GM21515 (cell line): ENCODE results near the gene HADHB.
"Not testable (repeated sequence)": the region's sequence is repeated elsewhere in the genome, so short reads cannot be mapped to it uniquely, and the experiment has no call there.

Experiments used
- ATAC-seq: cut with Tn5 transposase; IDR thresholded peaks from one replicate; pipeline ENCODE4 v1.9.1; 2021; ENCODE audit not compliant: unreplicated experiment

The HADHB gene

DNA sequence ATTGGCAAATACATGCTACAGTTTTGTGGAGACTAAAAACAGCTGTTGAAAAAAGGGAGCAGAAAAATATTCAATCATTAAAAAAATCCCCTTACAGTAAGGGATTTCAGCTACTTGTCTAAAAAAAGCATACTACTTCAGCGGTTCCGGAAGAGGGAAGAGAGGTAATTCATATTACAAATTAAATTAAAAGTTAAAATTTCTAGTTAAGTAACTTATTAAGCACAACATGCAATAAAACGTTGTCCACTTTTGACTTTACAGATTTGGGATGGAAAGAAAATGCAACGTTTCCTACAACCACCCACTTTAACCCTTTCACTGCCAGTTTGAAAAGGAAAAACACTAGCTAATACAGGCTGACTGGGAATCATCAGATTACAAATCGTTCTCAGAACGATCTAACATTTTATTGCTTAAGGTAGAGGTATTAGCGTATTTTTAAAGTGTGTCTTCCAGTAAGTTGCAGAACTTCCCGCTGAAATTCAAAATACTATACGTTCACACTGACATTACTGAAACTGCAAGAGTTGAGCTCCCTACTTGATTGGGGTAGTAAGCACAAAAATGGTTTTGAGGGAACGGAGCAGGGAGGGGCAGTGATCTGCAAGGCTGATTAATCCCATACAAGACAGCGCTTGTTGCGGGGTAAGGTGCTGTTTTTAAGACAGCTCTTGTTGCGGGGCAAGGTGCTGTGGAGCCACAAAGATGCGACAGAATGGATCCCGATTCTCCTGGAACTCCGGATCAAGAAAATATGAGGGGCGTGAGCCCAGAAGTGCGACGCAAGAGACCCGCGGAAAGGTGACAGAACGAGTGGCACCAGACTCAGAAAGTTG lies 1.1 kb upstream of the HADHB start:
- no peak for ATAC-seq

GRCh38 chr2:26245231-26245732 lies 543 bp downstream of the HADHB start:
- ATAC-seq: peak; percentile 10

GRCh38 chr2:26245810-26246209 lies 1.1 kb downstream of the HADHB start:
- ATAC-seq: peak; percentile 44

DNA sequence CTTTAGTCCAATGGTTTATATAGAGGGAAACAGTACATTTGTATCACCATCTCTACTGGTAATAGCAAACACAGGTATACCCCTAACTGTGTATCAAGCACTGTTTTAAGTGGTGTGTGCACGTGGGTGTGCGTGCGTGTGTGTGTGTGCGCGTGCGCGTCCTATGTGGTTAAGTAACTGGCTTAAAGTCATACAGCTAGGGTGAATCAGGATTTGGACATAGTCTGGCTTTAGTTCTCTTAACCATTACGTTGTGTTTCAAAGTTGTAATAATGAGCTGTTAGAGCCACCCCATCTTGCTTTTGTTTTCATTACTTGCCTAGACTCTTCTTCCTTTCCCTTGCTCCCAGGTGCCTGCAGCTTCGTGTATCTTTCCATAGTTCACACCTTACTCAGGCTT lies 2.1 kb downstream of the HADHB start:
- ATAC-seq: no peak

GRCh38 chr2:26249625-26250024 lies 4.9 kb downstream of the HADHB start:
- ATAC-seq: no peak

- no peak for ATAC-seq
These were observed 7.2 kb downstream of the HADHB start for GRCh38 chr2:26251893-26252292.

DNA sequence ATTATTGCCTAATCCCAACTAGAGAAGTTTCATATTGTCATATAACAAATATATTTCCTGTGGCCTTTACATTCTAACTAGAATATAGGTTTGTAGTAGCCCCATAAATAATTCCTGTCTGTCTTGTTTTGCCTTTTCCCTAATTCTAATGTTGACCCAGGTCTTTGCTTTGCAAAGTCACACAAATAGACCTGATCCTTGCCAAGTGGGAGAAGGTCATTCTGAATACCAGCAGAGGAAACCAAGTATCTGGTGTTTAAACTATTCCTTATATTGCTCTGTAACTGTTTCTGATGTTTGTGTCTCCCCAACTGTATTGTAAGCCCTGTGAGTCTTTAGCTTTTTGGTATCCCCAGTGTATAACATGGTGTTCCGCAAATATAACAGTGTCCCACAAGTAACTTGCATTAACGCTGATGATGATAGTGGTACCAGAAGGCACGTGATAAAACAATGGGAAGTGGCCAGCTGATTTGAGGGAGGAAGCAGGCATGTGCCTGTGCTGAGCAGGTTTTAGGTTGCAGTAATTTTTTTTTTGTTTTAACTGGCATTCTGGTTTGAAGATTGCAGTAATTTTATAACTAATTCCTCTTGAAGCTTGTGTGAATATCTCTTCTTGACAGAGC lies 11.1 kb downstream of the HADHB start:
- no peak for ATAC-seq

DNA sequence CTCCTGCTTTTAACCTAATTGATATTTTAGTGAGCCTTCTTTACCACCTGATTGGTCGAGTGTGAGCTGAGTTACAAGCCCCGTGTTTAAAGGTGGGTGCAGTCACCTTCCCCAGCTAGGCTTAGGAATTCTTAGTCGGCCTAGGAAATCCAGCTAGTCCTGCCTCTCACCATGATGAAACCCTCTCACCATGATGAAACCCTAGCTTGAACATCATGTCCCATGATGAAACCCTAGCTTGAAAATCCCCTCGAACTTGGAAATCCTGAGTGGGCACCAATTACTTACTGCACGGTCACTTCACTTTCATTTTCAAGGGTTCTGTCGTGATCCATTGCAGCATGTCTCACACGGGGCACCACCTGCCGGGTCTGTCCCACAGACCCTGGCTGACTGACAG lies 14.1 kb downstream of the HADHB start:
- ATAC-seq: not testable (repeated sequence)

DNA sequence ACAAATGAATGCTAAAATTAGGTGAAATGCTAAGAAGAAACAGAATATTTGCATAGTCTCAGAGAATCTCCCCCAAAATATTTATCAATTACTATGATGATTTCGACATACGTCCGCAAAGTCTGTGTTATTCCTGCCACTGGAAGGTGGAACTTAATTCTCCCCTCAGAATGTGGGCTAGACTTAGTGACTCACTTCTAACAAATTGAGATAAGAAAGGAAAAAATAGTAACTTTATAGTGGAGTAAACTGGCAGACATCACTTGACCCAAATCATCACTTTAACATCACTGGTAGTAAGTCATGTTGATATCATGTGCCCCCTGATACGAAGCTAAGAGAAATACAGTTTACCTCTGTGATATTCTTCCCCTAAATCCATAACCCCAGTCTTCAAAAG lies 23.5 kb downstream of the HADHB start:
- no peak for ATAC-seq

GRCh38 chr2:26268670-26269385 lies 24.1 kb downstream of the HADHB start:
- ATAC-seq: not testable (repeated sequence)

DNA sequence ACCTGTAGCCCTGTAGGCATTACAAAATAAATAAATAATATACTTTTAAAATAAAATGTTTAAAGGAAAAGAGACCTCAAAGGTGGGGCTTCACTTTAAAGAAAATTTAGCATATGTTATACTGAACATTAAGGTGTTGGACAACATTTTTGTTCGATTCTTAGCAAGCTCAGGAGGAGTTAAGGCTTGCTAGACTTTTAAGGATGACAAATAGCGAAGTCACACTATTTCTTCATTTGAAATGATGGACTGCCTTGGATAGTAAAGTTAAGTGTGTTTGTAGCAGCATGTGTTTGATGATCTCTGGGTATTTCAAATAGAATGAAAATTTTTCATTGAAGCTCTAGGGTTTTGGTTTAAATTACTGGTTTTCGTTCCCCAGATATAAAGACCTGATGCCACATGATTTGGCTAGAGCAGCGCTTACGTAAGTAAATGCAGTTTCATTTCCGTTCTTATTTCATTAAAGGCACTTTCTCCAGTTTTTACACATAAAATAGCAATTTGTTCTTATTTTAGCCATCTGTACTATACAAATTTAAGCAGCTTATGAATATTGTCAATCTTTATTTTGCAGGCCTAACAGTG lies 24.9 kb downstream of the HADHB start:
- no peak for ATAC-seq

- no peak for ATAC-seq
These were observed 25.6 kb downstream of the HADHB start for GRCh38 chr2:26270373-26270772.

DNA sequence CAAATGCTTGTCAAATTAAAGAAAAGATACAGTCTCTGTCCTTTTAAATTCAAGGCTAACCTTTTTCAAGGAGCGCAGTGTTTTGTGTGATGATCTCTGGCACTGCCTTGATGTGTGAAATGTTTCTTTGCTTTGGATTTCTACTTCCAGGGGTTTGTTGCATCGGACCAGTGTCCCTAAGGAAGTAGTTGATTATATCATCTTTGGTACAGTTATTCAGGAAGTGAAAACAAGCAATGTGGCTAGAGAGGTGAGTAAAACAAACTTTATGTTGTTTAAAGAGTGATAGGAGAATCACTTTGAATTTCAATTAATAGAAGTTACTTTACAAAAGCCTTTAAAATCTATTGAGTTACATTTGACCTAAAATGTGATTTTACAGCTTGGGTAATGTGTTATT lies 28.8 kb downstream of the HADHB start:
- no peak for ATAC-seq

- no peak for ATAC-seq
These were observed 29.4 kb downstream of the HADHB start for GRCh38 chr2:26274058-26274613.

DNA sequence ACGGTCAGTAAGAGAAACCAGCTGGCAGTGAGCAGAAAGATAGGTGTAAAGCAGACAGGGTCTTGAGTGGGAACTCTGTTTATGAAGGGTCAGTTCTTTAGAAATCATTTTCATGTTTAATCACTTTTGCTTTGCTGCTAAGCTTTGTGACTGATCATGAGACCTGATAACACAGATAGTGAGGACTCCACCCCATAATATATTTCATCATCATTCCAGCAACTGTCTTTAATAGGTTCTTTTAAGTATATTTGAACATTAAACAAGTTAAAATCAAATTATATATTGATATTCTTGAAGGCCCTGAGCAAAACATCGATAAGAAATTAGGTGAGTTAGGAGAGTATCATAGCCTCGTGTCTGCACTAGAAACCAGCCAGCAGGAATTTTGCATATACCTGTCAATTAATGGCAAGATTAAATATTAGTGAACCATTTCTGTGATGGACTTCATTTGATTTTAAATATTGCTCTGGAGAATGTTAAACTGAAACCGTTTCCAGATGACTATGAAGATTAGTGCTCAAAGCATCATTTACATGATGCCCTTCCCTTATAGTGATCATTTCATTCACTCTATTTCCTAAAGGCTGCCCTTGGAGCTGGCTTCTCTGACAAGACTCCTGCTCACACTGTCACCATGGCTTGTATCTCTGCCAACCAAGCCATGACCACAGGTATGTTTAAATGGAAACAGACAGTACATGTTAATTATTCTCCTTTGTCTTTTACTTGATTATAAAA lies 31.9 kb downstream of the HADHB start:
- no peak for ATAC-seq

DNA sequence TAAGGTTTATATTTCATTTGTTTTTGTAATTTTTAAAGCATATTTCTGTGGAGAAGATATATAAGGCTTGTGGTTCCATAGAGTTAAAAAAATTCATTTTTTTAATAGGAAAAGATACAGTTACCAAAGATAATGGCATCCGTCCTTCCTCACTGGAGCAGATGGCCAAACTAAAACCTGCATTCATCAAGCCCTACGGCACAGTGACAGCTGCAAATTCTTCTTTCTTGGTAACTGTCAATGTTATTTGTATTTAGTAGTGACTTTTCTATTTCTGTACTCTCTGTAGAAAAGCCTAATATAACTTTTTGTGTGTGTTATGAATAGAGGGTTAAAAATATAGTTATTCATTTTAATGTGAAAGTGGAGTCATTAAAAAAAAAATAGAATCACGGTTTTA lies 35.1 kb downstream of the HADHB start:
- ATAC-seq: no peak

DNA sequence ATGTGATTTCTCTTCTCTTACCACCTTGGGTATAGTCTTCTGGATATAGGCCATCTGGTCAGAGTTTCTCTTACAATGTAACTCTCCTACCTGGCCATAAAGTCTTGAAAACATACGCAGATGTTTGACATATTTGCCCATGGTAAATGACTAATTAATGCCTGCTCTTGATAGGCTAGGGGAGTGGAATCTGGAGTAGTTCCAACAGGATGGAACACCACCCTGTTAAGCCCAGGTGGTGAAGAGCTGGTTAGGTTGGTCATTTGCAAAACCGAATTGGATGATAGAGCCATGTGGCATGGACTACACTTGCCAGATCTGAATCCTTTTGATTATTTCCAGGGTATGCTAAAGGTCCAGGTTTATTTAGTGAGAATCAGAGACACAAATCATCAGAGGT lies 36.5 kb downstream of the HADHB start:
- ATAC-seq: no peak

DNA sequence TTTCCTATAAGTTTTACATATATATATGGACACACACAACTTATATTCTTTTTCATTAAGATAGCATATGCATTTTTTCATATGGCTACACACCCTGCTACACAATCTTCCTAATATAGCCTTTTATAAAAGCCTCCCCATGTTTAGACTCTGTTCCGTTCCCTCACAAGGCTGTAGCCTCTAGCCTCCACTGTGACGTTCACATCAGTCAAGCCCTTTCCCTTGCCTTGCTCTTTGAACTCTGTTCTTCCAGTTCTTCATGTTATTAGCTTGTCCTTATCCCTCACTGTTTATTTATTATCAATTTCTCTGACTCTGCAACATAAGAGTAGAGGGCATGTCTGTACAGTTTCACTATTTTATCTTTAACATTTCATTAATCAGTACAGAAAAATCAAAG lies 38.9 kb downstream of the HADHB start:
- ATAC-seq: no peak

GRCh38 chr2:26284132-26284531 lies 39.4 kb downstream of the HADHB start:
- no peak for ATAC-seq

DNA sequence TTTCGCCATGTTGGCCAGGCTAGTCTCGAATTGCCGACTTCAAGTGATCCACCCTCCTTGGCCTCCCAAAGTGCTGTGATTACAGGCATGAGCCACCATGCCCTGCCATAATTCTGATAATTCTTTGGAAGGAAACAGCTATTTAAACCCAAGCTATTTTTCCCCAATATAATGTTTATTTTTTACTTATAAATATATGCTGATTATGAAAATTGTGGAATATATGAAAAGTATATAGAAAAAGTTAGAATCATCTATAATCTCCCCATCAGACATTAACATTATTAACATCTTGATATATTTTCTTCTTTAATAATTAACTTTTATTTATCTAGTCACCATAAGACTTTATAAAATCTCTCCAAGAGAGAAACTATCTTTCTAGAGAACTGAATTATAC lies 41.2 kb downstream of the HADHB start:
- no peak for ATAC-seq
